Smooth muscle cell (in vitro differentiated cells): Measurements from ENCODE around the gene LINC01488. TPM values are rescaled to one million over a fixed set of nuclear protein-coding genes. Genes with fewer than 3 reads are reported as not detected.

ENCODE experiments used
- DNase-seq: peaks from one replicate; lab custom pipeline; 2025; ENCODE audit not compliant: unreplicated experiment; lab: John Stamatoyannopoulos, UW
- H2AFZ ChIP-seq: fragments of 200-600 bp; sonication (generic); 2 replicates; pipeline ENCODE4 v1.6.0; 2016; ENCODE audit warnings: antibody characterized with exemption, low read depth, mild to moderate bottlenecking
- H3F3A ChIP-seq: fragments of 200-600 bp; sonication (generic); 2 replicates; pipeline ENCODE4 v1.6.0; 2017; ENCODE audit warnings: antibody characterized with exemption, low read depth
- H3K27ac ChIP-seq: fragments of 200-600 bp; sonication (generic); 2 replicates; pipeline ENCODE4 v1.5.1; 2016; ENCODE audit warnings: low read depth, mild to moderate bottlenecking
- H3K27me3 ChIP-seq: fragments of 200-600 bp; sonication (generic); 2 replicates; pipeline ENCODE4 v1.6.1; 2016; ENCODE audit warnings: low read depth, mild to moderate bottlenecking
- H3K36me3 ChIP-seq: fragments of 200-600 bp; sonication (generic); 2 replicates; pipeline ENCODE4 v1.5.1; 2016; ENCODE audit warnings: low read depth
- H3K4me1 ChIP-seq: fragments of 200-600 bp; sonication (generic); 2 replicates; pipeline ENCODE4 v1.5.1; 2016; ENCODE audit warnings: low read depth
- H3K4me2 ChIP-seq: fragments of 200-600 bp; sonication (generic); 2 replicates; pipeline ENCODE4 v1.6.0; 2016; ENCODE audit warnings: mild to moderate bottlenecking
- H3K4me3 ChIP-seq: fragments of 200-600 bp; sonication (generic); 2 replicates; pipeline ENCODE4 v1.5.1; 2016; ENCODE audit warnings: mild to moderate bottlenecking
- H3K79me2 ChIP-seq: fragments of 200-600 bp; sonication (generic); 2 replicates; pipeline ENCODE4 v1.6.0; 2016; ENCODE audit warnings: low read depth, mild to moderate bottlenecking
- H3K9ac ChIP-seq: fragments of 200-600 bp; sonication (generic); 2 replicates; pipeline ENCODE4 v1.6.0; 2016; ENCODE audit warnings: low read depth
- H3K9me3 ChIP-seq: fragments of 200-600 bp; sonication (generic); replicated peaks from 2 replicates; pipeline ENCODE4 v1.5.1; 2016; ENCODE audit warnings: low read depth
- H4K20me1 ChIP-seq: fragments of 200-600 bp; sonication (generic); 2 replicates; pipeline ENCODE4 v1.6.0; 2016; ENCODE audit warnings: low read depth
- WGBS: methylation state at CpG from one replicate; pipeline ENCODE4 v1.1.7; 2016; ENCODE audit warnings: low lambda C conversion rate; 5-methylcytosine and 5-hydroxymethylcytosine counted together
- polyA plus RNA-seq: library from polyadenylated mRNA; unstranded; fragments of >200 nt; fragmentation: Nextera tagmentation; extraction: Ambion mirVana; gene quantifications from 2 replicates; pipeline ENCODE4 v1.2.1, GENCODE V29; 2016
- total RNA-seq: library from RNA; depleted of rRNA; stranded (reverse); fragments of >200 nt; gene quantifications from 2 replicates; pipeline ENCODE4 v1.2.3, GENCODE V29; 2014
- TF ChIP-seq, protein P1 (sequence below): fragments of 200-600 bp; sonication (generic); IDR thresholded peaks from 2 replicates; pipeline ENCODE4 v1.5.1; 2017; ENCODE audit warnings: borderline replicate concordance, mild to moderate bottlenecking, antibody characterized with exemption; ENCODE audit not compliant: insufficient read depth, poor library complexity, severe bottlenecking

The LINC01488 gene
- total and polyA plus RNA-seq, 2 experiments from 2014 or later, result not detected

DNA sequence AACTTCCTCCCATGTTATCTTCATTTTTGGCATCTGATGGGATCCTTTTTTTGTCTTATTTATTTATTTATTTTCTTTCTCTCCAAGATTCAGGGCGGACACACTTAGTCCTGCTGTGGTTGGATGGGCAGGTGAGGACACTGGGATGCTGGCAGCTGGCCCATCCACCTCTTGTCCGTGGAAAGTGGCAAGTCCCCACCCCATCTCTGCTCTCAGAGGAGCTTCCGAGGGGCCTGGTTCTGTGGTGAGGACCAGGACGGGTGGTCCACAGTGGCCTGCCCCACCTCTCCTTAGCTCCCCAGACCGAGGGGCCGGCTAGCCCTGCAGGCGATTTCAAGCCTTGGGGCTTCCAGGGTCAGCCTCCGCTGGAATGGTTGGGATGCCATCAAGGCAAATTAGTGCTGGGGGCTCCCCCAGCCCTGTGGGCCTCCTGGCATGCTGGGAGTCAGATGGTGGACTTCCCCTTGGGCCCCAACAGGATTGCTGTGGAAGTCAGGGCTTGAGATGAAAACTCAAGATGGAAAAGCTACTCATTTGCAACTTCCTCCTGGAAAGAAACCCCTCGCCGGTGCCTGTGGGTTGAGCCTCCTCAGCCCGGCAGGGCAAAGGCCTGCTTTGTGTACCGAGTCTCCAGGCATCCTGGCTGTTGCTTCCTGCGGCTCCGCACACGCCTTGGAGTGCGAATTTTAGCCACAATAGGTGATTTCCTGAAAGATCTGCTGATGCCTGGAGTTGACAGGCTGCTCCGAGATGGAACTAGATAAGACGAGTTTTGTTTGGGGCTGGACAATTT is 31.2 kb upstream of the LINC01488 start:
- H3K9me3 ChIP-seq, result no peaks in the 10 kb centered on the region
- H3K79me2 ChIP-seq, result no peaks in the 10 kb centered on the region
- H3K4me1 ChIP-seq, result peaks cover 20% of the 10 kb centered on the region
- H4K20me1 ChIP-seq, result no peaks in the 10 kb centered on the region
- H3K27me3 ChIP-seq, result no peaks in the 10 kb centered on the region
- TF ChIP-seq, protein P1, sequence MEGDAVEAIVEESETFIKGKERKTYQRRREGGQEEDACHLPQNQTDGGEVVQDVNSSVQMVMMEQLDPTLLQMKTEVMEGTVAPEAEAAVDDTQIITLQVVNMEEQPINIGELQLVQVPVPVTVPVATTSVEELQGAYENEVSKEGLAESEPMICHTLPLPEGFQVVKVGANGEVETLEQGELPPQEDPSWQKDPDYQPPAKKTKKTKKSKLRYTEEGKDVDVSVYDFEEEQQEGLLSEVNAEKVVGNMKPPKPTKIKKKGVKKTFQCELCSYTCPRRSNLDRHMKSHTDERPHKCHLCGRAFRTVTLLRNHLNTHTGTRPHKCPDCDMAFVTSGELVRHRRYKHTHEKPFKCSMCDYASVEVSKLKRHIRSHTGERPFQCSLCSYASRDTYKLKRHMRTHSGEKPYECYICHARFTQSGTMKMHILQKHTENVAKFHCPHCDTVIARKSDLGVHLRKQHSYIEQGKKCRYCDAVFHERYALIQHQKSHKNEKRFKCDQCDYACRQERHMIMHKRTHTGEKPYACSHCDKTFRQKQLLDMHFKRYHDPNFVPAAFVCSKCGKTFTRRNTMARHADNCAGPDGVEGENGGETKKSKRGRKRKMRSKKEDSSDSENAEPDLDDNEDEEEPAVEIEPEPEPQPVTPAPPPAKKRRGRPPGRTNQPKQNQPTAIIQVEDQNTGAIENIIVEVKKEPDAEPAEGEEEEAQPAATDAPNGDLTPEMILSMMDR, result no peak
- H3K9ac ChIP-seq, result no peak overlapping the region
- no peaks in the 10 kb centered on the region for H3K36me3 ChIP-seq
- peaks cover 10% of the 10 kb centered on the region for H3F3A ChIP-seq
- H2AFZ ChIP-seq, result no peak overlapping the region
- H3K4me2 ChIP-seq, result peak overlapping the region; percentile 69
- WGBS, result 43% methylated on average over 18 of the region's 18 CpGs
- peak overlapping the region; percentile 66 for H3K27ac ChIP-seq
- no peak for DNase-seq
- H3K4me3 ChIP-seq, result no peak overlapping the region

DNA sequence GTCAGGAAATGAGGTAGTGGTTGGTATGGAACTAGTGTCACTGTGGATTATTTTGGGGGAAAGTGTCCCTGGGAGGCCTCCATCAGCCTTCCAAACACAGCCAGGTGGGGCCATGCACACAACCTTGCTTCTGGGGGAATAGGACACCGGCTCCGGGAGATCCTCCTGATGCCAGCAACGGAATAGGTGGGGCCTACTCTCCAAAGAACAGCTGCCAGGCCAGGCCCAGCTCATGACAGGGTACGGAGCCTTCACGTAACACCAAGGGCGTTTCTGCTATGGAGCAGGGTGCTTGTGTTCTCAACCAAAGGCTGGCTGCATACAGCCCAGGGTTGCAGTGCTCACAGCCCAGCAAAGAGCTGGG is 30.6 kb upstream of the LINC01488 start:
- Histone ChIP-seq H4K20me1 (no peaks in the 10 kb centered on the region), H2AFZ (no peak overlapping the region), H3K36me3 (no peaks in the 10 kb centered on the region), H3K27ac (no peak overlapping the region), H3K9me3 (no peaks in the 10 kb centered on the region), H3K4me1 (peaks cover 20% of the 10 kb centered on the region), H3K9ac (no peak overlapping the region), H3K79me2 (no peaks in the 10 kb centered on the region), H3K27me3 (no peaks in the 10 kb centered on the region), H3K4me2 (peak overlapping the region; percentile 69), H3K4me3 (no peak overlapping the region), H3F3A (peaks cover 10% of the 10 kb centered on the region)
- over 99% methylated on average over 6 of the region's 6 CpGs for WGBS
- TF ChIP-seq, protein P1, result no peak
- no peak for DNase-seq

- Histone ChIP-seq H3K9me3 (no peaks in the 10 kb centered on the region), H3K4me1 (peaks cover 20% of the 10 kb centered on the region), H3K36me3 (no peaks in the 10 kb centered on the region), H3K9ac (no peak overlapping the region), H2AFZ (no peak overlapping the region), H3F3A (peaks cover 10% of the 10 kb centered on the region), H3K79me2 (no peaks in the 10 kb centered on the region), H3K27ac (no peak overlapping the region), H3K4me3 (no peak overlapping the region), H3K4me2 (no peak overlapping the region), H3K27me3 (no peaks in the 10 kb centered on the region), H4K20me1 (no peaks in the 10 kb centered on the region)
- TF ChIP-seq, protein P1, result no peak
- DNase-seq, result no peak
Observed at GRCh38 chr11:69451289-69451688, 30.2 kb upstream of the LINC01488 start.
